A673 (cell line): Measurements from ENCODE around the gene CDC6.

Experiments used
- EZH2 ChIP-seq: fragments of 200-600 bp; sonication (generic); IDR thresholded peaks from 2 replicates; pipeline ENCODE4 v1.6.1; 2017; ENCODE audit warnings: borderline replicate concordance, low read depth, mild to moderate bottlenecking, mixed read lengths, antibody characterized with exemption, low read length; ENCODE audit not compliant: poor library complexity, severe bottlenecking
- TF ChIP-seq, protein P1 (sequence below): fragments of 300-800, 200-600 bp; sonication (generic); conservative IDR thresholded peaks from 2 replicates; pipeline ENCODE4 v1.5.1; 2017; ENCODE audit warnings: low read depth, mild to moderate bottlenecking, antibody characterized with exemption, low read length, moderate library complexity, mixed read lengths

- TF ChIP-seq, protein P1, sequence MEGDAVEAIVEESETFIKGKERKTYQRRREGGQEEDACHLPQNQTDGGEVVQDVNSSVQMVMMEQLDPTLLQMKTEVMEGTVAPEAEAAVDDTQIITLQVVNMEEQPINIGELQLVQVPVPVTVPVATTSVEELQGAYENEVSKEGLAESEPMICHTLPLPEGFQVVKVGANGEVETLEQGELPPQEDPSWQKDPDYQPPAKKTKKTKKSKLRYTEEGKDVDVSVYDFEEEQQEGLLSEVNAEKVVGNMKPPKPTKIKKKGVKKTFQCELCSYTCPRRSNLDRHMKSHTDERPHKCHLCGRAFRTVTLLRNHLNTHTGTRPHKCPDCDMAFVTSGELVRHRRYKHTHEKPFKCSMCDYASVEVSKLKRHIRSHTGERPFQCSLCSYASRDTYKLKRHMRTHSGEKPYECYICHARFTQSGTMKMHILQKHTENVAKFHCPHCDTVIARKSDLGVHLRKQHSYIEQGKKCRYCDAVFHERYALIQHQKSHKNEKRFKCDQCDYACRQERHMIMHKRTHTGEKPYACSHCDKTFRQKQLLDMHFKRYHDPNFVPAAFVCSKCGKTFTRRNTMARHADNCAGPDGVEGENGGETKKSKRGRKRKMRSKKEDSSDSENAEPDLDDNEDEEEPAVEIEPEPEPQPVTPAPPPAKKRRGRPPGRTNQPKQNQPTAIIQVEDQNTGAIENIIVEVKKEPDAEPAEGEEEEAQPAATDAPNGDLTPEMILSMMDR, result no peak
- no peak for TF ChIP-seq EZH2
Measured at GRCh38 chr17:40309949-40310510, 22.4 kb downstream of the CDC6 start.
